GM21390 (cell line): Measurements from ENCODE around the gene THEM4.
"Not testable (repeated sequence)": the region's sequence is repeated elsewhere in the genome, so short reads cannot be mapped to it uniquely, and the experiment has no call there.

ENCODE experiments used
- ATAC-seq: cut with Tn5 transposase; IDR thresholded peaks from one replicate; pipeline ENCODE4 v1.9.1; 2021; ENCODE audit not compliant: unreplicated experiment

THEM4 gene

GRCh38 chr1:151860504-151861187, 48.7 kb downstream of the THEM4 start:
- no peak for ATAC-seq

- ATAC-seq, result no peak
Observed at GRCh38 chr1:151859891-151860293, 49.4 kb downstream of the THEM4 start.

- no peak for ATAC-seq
Observed at GRCh38 chr1:151858886-151859665, 50.2 kb downstream of the THEM4 start.

GRCh38 chr1:151858030-151858746, 51.1 kb downstream of the THEM4 start:
- no peak for ATAC-seq

- no peak for ATAC-seq
Observed at GRCh38 chr1:151855933-151856332, 53.4 kb downstream of the THEM4 start.

- not testable (repeated sequence) for ATAC-seq
Observed at GRCh38 chr1:151855516-151855915, 53.8 kb downstream of the THEM4 start.

GRCh38 chr1:151854658-151855057, 54.7 kb downstream of the THEM4 start:
- no peak for ATAC-seq

- no peak for ATAC-seq
Observed at GRCh38 chr1:151853411-151853943, 55.8 kb downstream of the THEM4 start, which contains the start of gene THEM5. TSS of gene THEM5 (minus strand) at chr1:151853712. CDS start at chr1:151853565, 147 bp downstream.

GRCh38 chr1:151852733-151853132, 56.6 kb downstream of the THEM4 start:
- no peak for ATAC-seq

GRCh38 chr1:151851886-151852285, 57.4 kb downstream of the THEM4 start:
- ATAC-seq, result no peak

- ATAC-seq, result no peak
Observed at GRCh38 chr1:151849871-151850270, 59.4 kb downstream of the THEM4 start.

- no peak for ATAC-seq
Observed at GRCh38 chr1:151849126-151849525, 60.2 kb downstream of the THEM4 start.

- ATAC-seq, result no peak
Observed at GRCh38 chr1:151847867-151848596, 61.3 kb downstream of the THEM4 start.

GRCh38 chr1:151846686-151847237, 62.5 kb downstream of the THEM4 start:
- no peak for ATAC-seq

- ATAC-seq, result no peak
Observed at GRCh38 chr1:151846062-151846568, 63.2 kb downstream of the THEM4 start.

GRCh38 chr1:151843398-151843797, 65.9 kb downstream of the THEM4 start:
- no peak for ATAC-seq

GRCh38 chr1:151841141-151841540, 68.2 kb downstream of the THEM4 start:
- no peak for ATAC-seq

GRCh38 chr1:151840421-151840820, 68.9 kb downstream of the THEM4 start:
- ATAC-seq, result no peak

- no peak for ATAC-seq
Observed at GRCh38 chr1:151839457-151840403, 69.6 kb downstream of the THEM4 start, which contains the start of gene C2CD4D. TSS of gene C2CD4D (minus strand) at chr1:151839820. CDS start at chr1:151838989, 831 bp downstream.
